ENCODE results near the gene GMDS. TPM values are rescaled to one million over a fixed set of nuclear protein-coding genes. Genes with fewer than 3 reads are reported as not detected.

Gene GMDS
- total and polyA plus RNA-seq, 2 of the 13 experiments (the other 11 are each of a cell fraction or from before 2014, with no cell fraction given) = 64.4 to 112 TPM

- in situ Hi-C loops (cut with HindIII; ENCODE audit: extremely low pct_ligation_motif_present, low pct_unique_long_range_greater_than_20kb) = no loop called here
- no peak overlapping the region for H3K4me2 ChIP-seq (ENCODE audit: low read depth, low read length)
- ATAC-seq = no peak
- BruUV-seq (replicated peaks) = no TSS peak
- H3K4me3 ChIP-seq (replicated peaks in 1 of 3; ENCODE audit: insufficient read depth in 1 of 3, low read depth in 2 of 3, low read length in 3 of 3) = no peak overlapping the region
- 92% methylated on average over 1 of the region's 1 CpG for WGBS (ENCODE audit: low lambda C conversion rate)
- H3K27me3 ChIP-seq (ENCODE audit: control insufficient read depth in 1 of 2, insufficient read depth in 2 of 2, low read length in 2 of 2) = no peaks in the 10 kb centered on the region
- intact Hi-C loops (cut with micrococcal nuclease; ENCODE audit: unreplicated experiment) = loop anchor here (10.0 kb wide), 2 partner anchors 254 to 306 kb away; no protein-coding TSS in a partner anchor
- H3K9me3 ChIP-seq (ENCODE audit: low read length) = no peaks in the 10 kb centered on the region
- H3K9ac ChIP-seq (ENCODE audit: insufficient read depth, low read depth, low read length) = no peak overlapping the region
- ChIA-PET CTCF (ENCODE audit: low intra/inter-chr PET ratio, low total read pairs) (no interaction called here), POLR2A (no interaction called here)
- DNase-seq (ENCODE audit: low spot score) = no peak
- no peak for FAIRE-seq
- peaks cover 0 to 8% of the 10 kb centered on the region in 2 experiments; a peak in 1 of 5 replicates for H3K36me3 ChIP-seq (replicated peaks in 1 of 2; ENCODE audit: control insufficient read depth in 1 of 2, insufficient read depth in 2 of 2, low read length in 2 of 2)
- no peak overlapping the region for H3K27ac ChIP-seq (ENCODE audit: extremely low read length, insufficient read depth, low read length)
- peaks cover 7% of the 10 kb centered on the region for H3K79me2 ChIP-seq (ENCODE audit: insufficient read depth, low read length)
- H4K20me1 ChIP-seq (ENCODE audit: insufficient read depth, low read length) = peaks cover 11% of the 10 kb centered on the region; the same call in 1 of the 2 replicates
- peaks cover 5% of the 10 kb centered on the region for H3K4me1 ChIP-seq (ENCODE audit: insufficient read depth, low read length)
- TF ChIP-seq TFAP4 (IDR thresholded peaks at IDR 0.05; ENCODE audit: borderline replicate concordance, low read depth) (no peak), HOXA9 (CRISPR knock-in tag; IDR thresholded peaks at IDR 0.05; ENCODE audit: borderline replicate concordance) (no peak), ZNF138 (CRISPR knock-in tag; IDR thresholded peaks at IDR 0.05; ENCODE audit: low read depth) (no peak), CCDC6 (CRISPR knock-in tag; IDR thresholded peaks at IDR 0.05) (no peak), IRX3 (CRISPR knock-in tag; IDR thresholded peaks at IDR 0.05; ENCODE audit: borderline replicate concordance, low read depth) (no peak), FOXC1 (CRISPR knock-in tag; IDR thresholded peaks at IDR 0.05; ENCODE audit: borderline replicate concordance) (no peak), NR2C2 (CRISPR knock-in tag; IDR thresholded peaks at IDR 0.05; ENCODE audit: borderline replicate concordance) (no peak), ZNF224 (CRISPR knock-in tag; IDR thresholded peaks at IDR 0.05) (no peak), CREBL2 (CRISPR knock-in tag; IDR thresholded peaks at IDR 0.05; ENCODE audit: borderline replicate concordance) (no peak), RCOR2 (CRISPR knock-in tag; IDR thresholded peaks at IDR 0.05) (no peak), CBX5 (CRISPR knock-in tag; IDR thresholded peaks at IDR 0.05; ENCODE audit: borderline replicate concordance) (no peak), ATAD3A (CRISPR knock-in tag; IDR thresholded peaks at IDR 0.05) (no peak)
- no peak overlapping the region for H2AFZ ChIP-seq (ENCODE audit: low read length)
Measured at GRCh38 chr6:2101213-2101612, 144.2 kb downstream of the GMDS start.
